Measurements from ENCODE around the gene SLC5A3. TPM values are rescaled to one million over a fixed set of nuclear protein-coding genes. Genes with fewer than 3 reads are reported as not detected.

The SLC5A3 gene
- total RNA-seq, 1 experiment from 2014 or later, result 8.8 TPM

- no peaks in the 10 kb centered on the region for H3F3A ChIP-seq (ENCODE audit: insufficient read depth, low read depth)
- no peaks in the 10 kb centered on the region; the same call in 1 of the 2 replicates for H4K20me1 ChIP-seq (ENCODE audit: insufficient read depth)
- TF ChIP-seq EZH2 (IDR thresholded peaks at IDR 0.05; ENCODE audit: low read depth), result no peak
- intact Hi-C loops (cut with micrococcal nuclease; ENCODE audit: unreplicated experiment), result no loop called here
- peaks cover 83% of the 10 kb centered on the region for H3K79me2 ChIP-seq (ENCODE audit: low read depth)
- no peak overlapping the region for H2AFZ ChIP-seq
- H3K4me1 ChIP-seq (replicated peaks; ENCODE audit: insufficient read depth), result peaks cover 9% of the 10 kb centered on the region
- H3K36me3 ChIP-seq (ENCODE audit: low read depth), result peaks cover 3% of the 10 kb centered on the region; the same call in 1 of the 2 replicates
- POLR2A ChIA-PET (ENCODE audit: unreplicated experiment), result no interaction called here
- no peak overlapping the region for H3K4me3 ChIP-seq
- DNase-seq, result no peak
- no TSS peak for BruUV-seq (replicated peaks)
- no peak overlapping the region for H3K27ac ChIP-seq
- H3K9me2 ChIP-seq (ENCODE audit: insufficient read depth), result no peaks in the 10 kb centered on the region
- no peak overlapping the region for H3K4me2 ChIP-seq
- no peaks in the 10 kb centered on the region for H3K9me3 ChIP-seq (ENCODE audit: insufficient read depth, low read depth)
- CTCF ChIA-PET, result no interaction called here
- H3K27me3 ChIP-seq (ENCODE audit: insufficient read depth, low read depth), result no peaks in the 10 kb centered on the region
Measured at GRCh38 chr21:34083357-34083756, 10.0 kb downstream of the SLC5A3 start.

GRCh38 chr21:34085129-34085528, 11.8 kb downstream of the SLC5A3 start:
- Histone ChIP-seq H2AFZ (no peak overlapping the region), H3K4me2 (no peak overlapping the region), H3K27me3 (ENCODE audit: insufficient read depth, low read depth) (no peaks in the 10 kb centered on the region), H3F3A (ENCODE audit: insufficient read depth, low read depth) (no peaks in the 10 kb centered on the region), H3K9me2 (ENCODE audit: insufficient read depth) (no peaks in the 10 kb centered on the region), H3K4me3 (no peak overlapping the region), H4K20me1 (ENCODE audit: insufficient read depth) (no peaks in the 10 kb centered on the region; the same call in 1 of the 2 replicates), H3K9me3 (ENCODE audit: insufficient read depth, low read depth) (no peaks in the 10 kb centered on the region), H3K36me3 (ENCODE audit: low read depth) (peaks cover 3% of the 10 kb centered on the region; the same call in 1 of the 2 replicates), H3K79me2 (ENCODE audit: low read depth) (peaks cover 81% of the 10 kb centered on the region), H3K4me1 (replicated peaks; ENCODE audit: insufficient read depth) (no peaks in the 10 kb centered on the region), H3K27ac (no peak overlapping the region)
- no peak for DNase-seq
- ChIA-PET CTCF (no interaction called here), POLR2A (ENCODE audit: unreplicated experiment) (no interaction called here)
- no TSS peak for BruUV-seq (replicated peaks)
- intact Hi-C loops (cut with micrococcal nuclease; ENCODE audit: unreplicated experiment), result no loop called here
- TF ChIP-seq EZH2 (IDR thresholded peaks at IDR 0.05; ENCODE audit: low read depth) (no peak), CTCF (conservative IDR thresholded peaks at IDR 0.05) (no peak)

- Histone ChIP-seq H3K4me2 (no peak overlapping the region), H3K27me3 (ENCODE audit: insufficient read depth, low read depth) (no peaks in the 10 kb centered on the region), H3K9me2 (ENCODE audit: insufficient read depth) (no peaks in the 10 kb centered on the region), H3K36me3 (ENCODE audit: low read depth) (peaks cover 3% of the 10 kb centered on the region; the same call in 1 of the 2 replicates), H3K4me1 (replicated peaks; ENCODE audit: insufficient read depth) (no peaks in the 10 kb centered on the region), H4K20me1 (ENCODE audit: insufficient read depth) (no peaks in the 10 kb centered on the region; the same call in 1 of the 2 replicates), H3F3A (ENCODE audit: insufficient read depth, low read depth) (no peaks in the 10 kb centered on the region), H3K79me2 (ENCODE audit: low read depth) (peaks cover 71% of the 10 kb centered on the region), H3K9me3 (ENCODE audit: insufficient read depth, low read depth) (no peaks in the 10 kb centered on the region), H3K4me3 (no peak overlapping the region), H3K27ac (no peak overlapping the region), H2AFZ (no peak overlapping the region)
- ChIA-PET CTCF (interaction anchor here (1.0 kb wide), 1 partner anchor 14 kb away, joined by 3 read pairs; no protein-coding TSS in a partner anchor), POLR2A (ENCODE audit: unreplicated experiment) (no interaction called here)
- no peak for TF ChIP-seq CTCF (conservative IDR thresholded peaks at IDR 0.05)
- no peak for TF ChIP-seq EZH2 (IDR thresholded peaks at IDR 0.05; ENCODE audit: low read depth)
- DNase-seq, result no peak
- no TSS peak for BruUV-seq (replicated peaks)
- intact Hi-C loops (cut with micrococcal nuclease; ENCODE audit: unreplicated experiment), result no loop called here
Measured at GRCh38 chr21:34086887-34087306, 13.5 kb downstream of the SLC5A3 start.

- H3K4me1 ChIP-seq (replicated peaks; ENCODE audit: insufficient read depth), result no peaks in the 10 kb centered on the region
- intact Hi-C loops (cut with micrococcal nuclease; ENCODE audit: unreplicated experiment), result no loop called here
- H3K4me2 ChIP-seq, result no peak overlapping the region
- H3K9me3 ChIP-seq (ENCODE audit: insufficient read depth, low read depth), result no peaks in the 10 kb centered on the region
- no peaks in the 10 kb centered on the region for H3K36me3 ChIP-seq (ENCODE audit: low read depth)
- ChIA-PET CTCF (no interaction called here), POLR2A (ENCODE audit: unreplicated experiment) (interaction anchor here (0.6 kb wide), 1 partner anchor 529 kb away, joined by 3 read pairs; no protein-coding TSS in a partner anchor)
- H3K27ac ChIP-seq, result no peak overlapping the region
- H3K9me2 ChIP-seq (ENCODE audit: insufficient read depth), result no peaks in the 10 kb centered on the region
- H3F3A ChIP-seq (ENCODE audit: insufficient read depth, low read depth), result no peaks in the 10 kb centered on the region
- H2AFZ ChIP-seq, result no peak overlapping the region
- peaks cover 62% of the 10 kb centered on the region for H3K79me2 ChIP-seq (ENCODE audit: low read depth)
- H4K20me1 ChIP-seq (ENCODE audit: insufficient read depth), result no peaks in the 10 kb centered on the region
- no peak overlapping the region for H3K4me3 ChIP-seq
- TF ChIP-seq EZH2 (IDR thresholded peaks at IDR 0.05; ENCODE audit: low read depth), result no peak
- TF ChIP-seq CTCF (conservative IDR thresholded peaks at IDR 0.05), result no peak
- no TSS peak for BruUV-seq (replicated peaks)
- H3K27me3 ChIP-seq (ENCODE audit: insufficient read depth, low read depth), result no peaks in the 10 kb centered on the region
- no peak for DNase-seq
Measured at GRCh38 chr21:34088752-34089151, 15.4 kb downstream of the SLC5A3 start.
